Endothelial cell (in vitro differentiated cells): Measurements from ENCODE around the gene UNC93B1. TPM values are rescaled to one million over a fixed set of nuclear protein-coding genes. Genes with fewer than 3 reads are reported as not detected.
"Not testable (repeated sequence)": the region's sequence is repeated elsewhere in the genome, so short reads cannot be mapped to it uniquely, and the experiment has no call there.

Source experiments
- DNase-seq: peaks from one replicate; pipeline ENCODE4 v3.0.0; 2021; ENCODE audit warnings: low spot score
- H3K27ac Mint-ChIP-seq: one replicate; pipeline ENCODE4 v1.8.0; 2021; ENCODE audit warnings: mixed read lengths, inconsistent platforms; ENCODE audit not compliant: unreplicated experiment
- H3K27me3 Mint-ChIP-seq: one replicate; pipeline ENCODE4 v1.8.0; 2021; ENCODE audit warnings: mild to moderate bottlenecking, moderate library complexity, mixed read lengths, inconsistent platforms; ENCODE audit not compliant: unreplicated experiment
- H3K36me3 Mint-ChIP-seq: one replicate; pipeline ENCODE4 v1.8.0; 2021; ENCODE audit warnings: mild to moderate bottlenecking, low read depth, mixed read lengths, inconsistent platforms; ENCODE audit not compliant: unreplicated experiment
- H3K4me1 Mint-ChIP-seq: one replicate; pipeline ENCODE4 v1.8.0; 2021; ENCODE audit warnings: mild to moderate bottlenecking, mixed read lengths, inconsistent platforms; ENCODE audit not compliant: unreplicated experiment
- H3K4me3 Mint-ChIP-seq: one replicate; pipeline ENCODE4 v1.8.0; 2021; ENCODE audit warnings: mild to moderate bottlenecking, mixed read lengths, inconsistent platforms; ENCODE audit not compliant: unreplicated experiment
- H3K9me3 Mint-ChIP-seq: one replicate; pipeline ENCODE4 v1.8.0; 2021; ENCODE audit warnings: mixed read lengths, inconsistent platforms; ENCODE audit not compliant: unreplicated experiment
- CTCF ChIP-seq: fragments of 200-600 bp; sonication (generic); IDR thresholded peaks from one replicate; pipeline ENCODE4 v1.5.0; 2021; ENCODE audit warnings: antibody characterized with exemption; ENCODE audit not compliant: unreplicated experiment
- total RNA-seq: library from RNA; stranded (reverse); fragmentation: NEBNext Ultra II Directional; extraction: Animal tissue kit (Norgen Biotek cat#: 25700); gene quantifications from one replicate; pipeline ENCODE4 v1.2.1, GENCODE V29; 2021; ENCODE audit not compliant: unreplicated experiment

The UNC93B1 gene
- total RNA-seq, 1 donor from 2014 or later, result 13.1 TPM

- not testable (repeated sequence) for H3K4me1 Mint-ChIP-seq, H3K27me3 Mint-ChIP-seq, H3K4me3 Mint-ChIP-seq, H3K27ac Mint-ChIP-seq, H3K9me3 Mint-ChIP-seq, DNase-seq, H3K36me3 Mint-ChIP-seq
Observed at GRCh38 chr11:67985302-67985701, 18.6 kb downstream of the UNC93B1 start.

GRCh38 chr11:67983951-67984350 lies 19.9 kb downstream of the UNC93B1 start:
- Mint-ChIP-seq H3K27me3 (peaks cover 3% of the 10 kb centered on the region), H3K4me1 (no peaks in the 10 kb centered on the region), H3K36me3 (no peaks in the 10 kb centered on the region), H3K9me3 (no peaks in the 10 kb centered on the region), H3K4me3 (no peak overlapping the region), H3K27ac (no peak overlapping the region)
- no peak for DNase-seq
- TF ChIP-seq CTCF, result no peak

- not testable (repeated sequence) for H3K4me3 Mint-ChIP-seq, H3K4me1 Mint-ChIP-seq, H3K9me3 Mint-ChIP-seq, H3K36me3 Mint-ChIP-seq, DNase-seq, H3K27me3 Mint-ChIP-seq, H3K27ac Mint-ChIP-seq
Observed at GRCh38 chr11:67982255-67982857, 21.5 kb downstream of the UNC93B1 start.

GRCh38 chr11:67981226-67981625 lies 22.7 kb downstream of the UNC93B1 start:
- not testable (repeated sequence) for H3K4me1 Mint-ChIP-seq, H3K27ac Mint-ChIP-seq, H3K36me3 Mint-ChIP-seq, H3K9me3 Mint-ChIP-seq, H3K27me3 Mint-ChIP-seq, H3K4me3 Mint-ChIP-seq, DNase-seq

- H3K27me3 Mint-ChIP-seq, DNase-seq, H3K36me3 Mint-ChIP-seq, H3K4me3 Mint-ChIP-seq, H3K27ac Mint-ChIP-seq, H3K9me3 Mint-ChIP-seq, H3K4me1 Mint-ChIP-seq: not testable (repeated sequence)
Observed at GRCh38 chr11:67978766-67979418, 25.0 kb downstream of the UNC93B1 start.

GRCh38 chr11:67974746-67975145 lies 29.2 kb downstream of the UNC93B1 start:
- not testable (repeated sequence) for H3K27ac Mint-ChIP-seq, DNase-seq, H3K27me3 Mint-ChIP-seq, H3K4me1 Mint-ChIP-seq, H3K9me3 Mint-ChIP-seq, H3K36me3 Mint-ChIP-seq, H3K4me3 Mint-ChIP-seq

GRCh38 chr11:67965830-67966348 lies 38.0 kb downstream of the UNC93B1 start:
- H3K36me3 Mint-ChIP-seq, H3K27me3 Mint-ChIP-seq, DNase-seq, H3K27ac Mint-ChIP-seq, H3K4me1 Mint-ChIP-seq, H3K4me3 Mint-ChIP-seq, H3K9me3 Mint-ChIP-seq: not testable (repeated sequence)

- H3K27me3 Mint-ChIP-seq, H3K9me3 Mint-ChIP-seq, H3K27ac Mint-ChIP-seq, H3K4me3 Mint-ChIP-seq, H3K4me1 Mint-ChIP-seq, DNase-seq, H3K36me3 Mint-ChIP-seq: not testable (repeated sequence)
Observed at GRCh38 chr11:67964746-67965145, 39.2 kb downstream of the UNC93B1 start.

- H3K9me3 Mint-ChIP-seq, H3K27ac Mint-ChIP-seq, DNase-seq, H3K4me1 Mint-ChIP-seq, H3K4me3 Mint-ChIP-seq, H3K27me3 Mint-ChIP-seq, H3K36me3 Mint-ChIP-seq: not testable (repeated sequence)
Observed at GRCh38 chr11:67963879-67964278, 40.0 kb downstream of the UNC93B1 start.

- not testable (repeated sequence) for H3K27ac Mint-ChIP-seq, H3K4me3 Mint-ChIP-seq, H3K9me3 Mint-ChIP-seq, H3K4me1 Mint-ChIP-seq, H3K36me3 Mint-ChIP-seq, H3K27me3 Mint-ChIP-seq, DNase-seq
Observed at GRCh38 chr11:67963217-67963616, 40.7 kb downstream of the UNC93B1 start.

- H3K27me3 Mint-ChIP-seq, result peaks cover 16% of the 10 kb centered on the region
- H3K27ac Mint-ChIP-seq, DNase-seq, H3K4me1 Mint-ChIP-seq, H3K36me3 Mint-ChIP-seq, H3K9me3 Mint-ChIP-seq: not testable (repeated sequence)
- H3K4me3 Mint-ChIP-seq, result peak overlapping the region; percentile 82
Observed at GRCh38 chr11:67956236-67956635, 47.7 kb downstream of the UNC93B1 start.
